HG03460 (cell line): ENCODE data around the gene NTN1.

Experiments
- ATAC-seq: cut with Tn5 transposase; IDR thresholded peaks from one replicate; pipeline ENCODE4 v1.9.1; 2021; ENCODE audit not compliant: unreplicated experiment

The NTN1 gene

GRCh38 chr17:9004961-9005285 is 16.4 kb upstream of the NTN1 start:
- ATAC-seq, result no peak

- no peak for ATAC-seq
Observed at GRCh38 chr17:9006175-9006767, 15.0 kb upstream of the NTN1 start.

- no peak for ATAC-seq
Observed at GRCh38 chr17:9007052-9007714, 14.1 kb upstream of the NTN1 start.

GRCh38 chr17:9009096-9009495 is 12.2 kb upstream of the NTN1 start:
- ATAC-seq, result no peak

- no peak for ATAC-seq
Observed at GRCh38 chr17:9009737-9010136, 11.6 kb upstream of the NTN1 start.

GRCh38 chr17:9011001-9011400 is 10.3 kb upstream of the NTN1 start:
- ATAC-seq, result no peak

- no peak for ATAC-seq
Observed at GRCh38 chr17:9016941-9017552, 4.3 kb upstream of the NTN1 start.

- no peak for ATAC-seq
Observed at GRCh38 chr17:9018726-9019125, 2.6 kb upstream of the NTN1 start.

GRCh38 chr17:9020096-9020823 is 1.1 kb upstream of the NTN1 start:
- no peak for ATAC-seq

- ATAC-seq, result no peak
Observed at GRCh38 chr17:9020824-9021157, 519 bp upstream of the NTN1 start.

- ATAC-seq, result no peak
Observed at GRCh38 chr17:9021992-9022572, 772 bp downstream of the NTN1 start.

GRCh38 chr17:9022573-9023391 is 1.5 kb downstream of the NTN1 start:
- no peak for ATAC-seq

GRCh38 chr17:9023392-9024218 is 2.3 kb downstream of the NTN1 start:
- ATAC-seq, result no peak

- no peak for ATAC-seq
Observed at GRCh38 chr17:9024497-9024896, 3.2 kb downstream of the NTN1 start.

- ATAC-seq, result no peak
Observed at GRCh38 chr17:9026741-9027140, 5.4 kb downstream of the NTN1 start.

GRCh38 chr17:9028202-9028987 is 7.1 kb downstream of the NTN1 start:
- ATAC-seq, result no peak

- ATAC-seq, result no peak
Observed at GRCh38 chr17:9028988-9029570, 7.8 kb downstream of the NTN1 start.

- ATAC-seq, result no peak
Observed at GRCh38 chr17:9032151-9032550, 10.8 kb downstream of the NTN1 start.

GRCh38 chr17:9032583-9032982 is 11.3 kb downstream of the NTN1 start:
- ATAC-seq, result no peak
